SK-N-SH (cell line): ENCODE results near the gene HTR2B. TPM values are rescaled to one million over a fixed set of nuclear protein-coding genes. Genes with fewer than 3 reads are reported as not detected.

Experiments
- CTCF ChIA-PET: fragments of 300-600, 350-600 bp; formaldehyde crosslinking; extraction: SDS; loops from one replicate; lab custom pipeline; 2021; lab: Yijun Ruan, JAX
- POLR2A ChIA-PET: fragments of 350-600 bp; sonication (Branson Sonifier 250); formaldehyde crosslinking; extraction: SDS; loops from one replicate; lab custom pipeline; 2020; ENCODE audit warnings: antibody characterized with exemption, inconsistent platforms; lab: Yijun Ruan, JAX
- DNase-seq: peaks from one replicate; pipeline ENCODE4 v3.0.0; 2012
- H2AFZ ChIP-seq: fragments of 200-600 bp; sonication (generic); 2 replicates; pipeline ENCODE4 v1.8.1; 2016; ENCODE audit warnings: antibody characterized with exemption, mild to moderate bottlenecking, low read depth
- H3F3A ChIP-seq: fragments of 200-600 bp; sonication (generic); replicated peaks from 2 replicates; pipeline ENCODE3; 2016; ENCODE audit warnings: antibody characterized with exemption, mild to moderate bottlenecking; ENCODE audit not compliant: insufficient read depth
- H3K27ac ChIP-seq, 2 experiments: fragments of 200-500 bp in 1 of 2; fragments of 200-600 bp in 1 of 2; sonication (Bioruptor generic) in 1 of 2; sonication (generic), shearing (Covaris generic) in 1 of 2; 2 replicates each; pipeline versions ENCODE4 v1.5.1 to v1.6.1; 2014 to 2016; ENCODE audit warnings: low read depth in 2 of 2, inconsistent platforms in 1 of 2, low read length in 1 of 2, mild to moderate bottlenecking in 1 of 2, mixed read lengths in 1 of 2
- H3K27me3 ChIP-seq: fragments of 200-600 bp; sonication (generic), shearing (Covaris generic); 2 replicates; pipeline ENCODE4 v1.6.1; 2016; ENCODE audit warnings: mixed run types; ENCODE audit not compliant: insufficient read depth
- H3K36me3 ChIP-seq, 2 experiments: fragments of 200-500 bp in 1 of 2; fragments of 200-600 bp in 1 of 2; sonication (Bioruptor generic) in 1 of 2; sonication (generic) in 1 of 2; replicated peaks in 1 of 2; 2 replicates each; pipeline versions ENCODE3 to v1.5.1; 2014 to 2016; ENCODE audit warnings: low read length in 1 of 2, mild to moderate bottlenecking in 1 of 2; ENCODE audit not compliant: insufficient read depth in 2 of 2, control insufficient read depth in 1 of 2
- H3K4me1 ChIP-seq, 2 experiments: fragments of 200-500 bp in 1 of 2; fragments of 200-600 bp in 1 of 2; sonication (Bioruptor generic) in 1 of 2; sonication (generic), shearing (Covaris generic) in 1 of 2; 2 replicates each; pipeline versions ENCODE4 v1.5.1 to v1.6.1; 2014 to 2016; ENCODE audit warnings: low read depth in 1 of 2, low read length in 1 of 2, mixed run types in 1 of 2; ENCODE audit not compliant: insufficient read depth in 2 of 2, control insufficient read depth in 1 of 2
- H3K4me2 ChIP-seq: fragments of 200-600 bp; sonication (generic), shearing (Covaris generic); 2 replicates; pipeline ENCODE4 v1.6.1; 2017; ENCODE audit warnings: mixed run types
- H3K4me3 ChIP-seq, 2 experiments: fragments of 200-500 bp in 1 of 2; fragments of 200-600 bp in 1 of 2; sonication (Bioruptor generic) in 1 of 2; sonication (generic), shearing (Covaris generic) in 1 of 2; 2 replicates each; pipeline versions ENCODE4 v1.5.1 to v1.8.1; 2014 to 2016; ENCODE audit warnings: low read depth in 2 of 2, inconsistent platforms in 1 of 2, low read length in 1 of 2, mild to moderate bottlenecking in 1 of 2, mixed read lengths in 1 of 2, moderate library complexity in 1 of 2
- H3K79me2 ChIP-seq: fragments of 200-600 bp; sonication (generic); 2 replicates; pipeline ENCODE4 v1.8.1; 2017; ENCODE audit warnings: mild to moderate bottlenecking; ENCODE audit not compliant: insufficient read depth
- H3K9ac ChIP-seq: fragments of 200-600 bp; sonication (generic); 2 replicates; pipeline ENCODE4 v1.6.1; 2017; ENCODE audit warnings: mixed run types
- H3K9me2 ChIP-seq: fragments of 200-600 bp; sonication (generic); 2 replicates; pipeline ENCODE4 v1.6.1; 2017; ENCODE audit warnings: mixed run types
- H3K9me3 ChIP-seq: fragments of 200-600 bp; sonication (generic); 2 replicates; pipeline ENCODE4 v1.6.1; 2017; ENCODE audit warnings: mixed run types, mild to moderate bottlenecking, moderate library complexity
- H4K20me1 ChIP-seq: fragments of 200-600 bp; sonication (generic); 2 replicates; pipeline ENCODE4 v1.6.1; 2017; ENCODE audit warnings: mild to moderate bottlenecking, mixed run types; ENCODE audit not compliant: insufficient read depth
- ELF1 ChIP-seq: IDR thresholded peaks from 2 replicates; pipeline ENCODE4 v1.4.0; 2012
- EP300 ChIP-seq, 2 experiments: IDR thresholded peaks; 2 replicates each; pipeline versions ENCODE4 v1.4.0 to v1.6.1; 2012; ENCODE audit warnings: borderline replicate concordance in 1 of 2, low read depth in 1 of 2, low read length in 1 of 2
- EZH2phosphoT487 ChIP-seq: fragments of 200-600 bp; sonication (generic); IDR thresholded peaks from 2 replicates; pipeline ENCODE4 v1.6.1; 2017; ENCODE audit warnings: low read depth, mixed run types, mild to moderate bottlenecking, antibody characterized with exemption, moderate library complexity, borderline replicate concordance
- FOSL2 ChIP-seq: IDR thresholded peaks from 2 replicates; pipeline ENCODE4 v1.4.0; 2012; ENCODE audit warnings: low read depth, mild to moderate bottlenecking, moderate library complexity, borderline replicate concordance
- FOXJ3 ChIP-seq: sonication (generic); formaldehyde crosslinking; IDR thresholded peaks from 2 replicates; pipeline ENCODE4 v1.5.1; 2020; ENCODE audit warnings: mild to moderate bottlenecking, missing genetic modification reagents
- GABPA ChIP-seq: IDR thresholded peaks from 2 replicates; pipeline ENCODE4 v1.4.0; 2012; ENCODE audit warnings: low read depth, mild to moderate bottlenecking
- MAX ChIP-seq: IDR thresholded peaks from 2 replicates; pipeline ENCODE4 v1.4.0; 2012; ENCODE audit warnings: low read depth
- MEF2A ChIP-seq: IDR thresholded peaks from 2 replicates; pipeline ENCODE4 v1.4.0; 2012; ENCODE audit warnings: low read depth, borderline replicate concordance
- NFIC ChIP-seq: IDR thresholded peaks from 2 replicates; pipeline ENCODE4 v1.4.0; 2012; ENCODE audit warnings: borderline replicate concordance
- NRF1 ChIP-seq: IDR thresholded peaks from 2 replicates; pipeline ENCODE4 v1.6.1; 2012; ENCODE audit warnings: low read depth, mild to moderate bottlenecking, low read length
- POLR2AphosphoS5 ChIP-seq: IDR thresholded peaks from 2 replicates; pipeline ENCODE4 v1.6.1; 2012; ENCODE audit warnings: low read depth, low read length
- RAD21 ChIP-seq: IDR thresholded peaks from 2 replicates; pipeline ENCODE4 v1.6.1; 2012; ENCODE audit warnings: mild to moderate bottlenecking, low read length
- REST ChIP-seq: IDR thresholded peaks from 2 replicates; pipeline ENCODE4 v1.6.1; 2012; ENCODE audit warnings: mild to moderate bottlenecking, low read depth, low read length, moderate library complexity
- SIN3A ChIP-seq: IDR thresholded peaks from 2 replicates; pipeline ENCODE4 v1.6.1; 2012; ENCODE audit warnings: low read depth, mild to moderate bottlenecking, low read length, moderate library complexity, borderline replicate concordance
- SMC3 ChIP-seq: IDR thresholded peaks from 2 replicates; pipeline ENCODE4 v1.6.1; 2012; ENCODE audit warnings: low read depth, low read length, improper control_type of control experiment
- TCF12 ChIP-seq: IDR thresholded peaks from 2 replicates; pipeline ENCODE4 v1.4.0; 2012
- YY1 ChIP-seq: IDR thresholded peaks from 2 replicates; pipeline ENCODE4 v1.4.0; 2012; ENCODE audit warnings: low read depth, mild to moderate bottlenecking
- ZBTB33 ChIP-seq: IDR thresholded peaks from 2 replicates; pipeline ENCODE4 v1.4.0; 2012; ENCODE audit warnings: low read depth, borderline replicate concordance
- WGBS: methylation state at CpG from one replicate; pipeline ENCODE4 v1.1.6; 2017; ENCODE audit warnings: low lambda C conversion rate; 5-methylcytosine and 5-hydroxymethylcytosine counted together
- polyA plus RNA-seq, 3 experiments: library from polyadenylated mRNA; depleted of rRNA; stranded (reverse); fragments of >200 nt; gene quantifications; 2 replicates each; pipeline ENCODE4 v1.2.3, GENCODE V29; 2012

Gene HTR2B
- polyA plus RNA-seq, 1 of the 3 experiments (the other 2 are of a cell fraction): 0.25 TPM

- 75% methylated on average over 2 of the region's 2 CpGs for WGBS
- DNase-seq: no peak
- Histone ChIP-seq H3K4me2 (no peak overlapping the region), H3K9me3 (no peaks in the 10 kb centered on the region), H3F3A (peaks cover 13% of the 10 kb centered on the region), H3K9ac (no peak overlapping the region), H3K79me2 (peaks cover 22% of the 10 kb centered on the region), H3K36me3 (peaks cover 10 to 23% of the 10 kb centered on the region in 2 experiments), H3K27ac (no peak overlapping the region), H3K4me3 (no peak overlapping the region), H2AFZ (no peak overlapping the region), H3K27me3 (no peaks in the 10 kb centered on the region), H3K4me1 (peaks cover 9 to 12% of the 10 kb centered on the region in 2 experiments; a peak in 3 of 4 replicates), H3K9me2 (no peaks in the 10 kb centered on the region), H4K20me1 (no peaks in the 10 kb centered on the region)
- TF ChIP-seq YY1 (no peak), SIN3A (no peak), FOXJ3 (no peak), ELF1 (no peak), RAD21 (no peak), EZH2phosphoT487 (no peak), TCF12 (no peak), NFIC (no peak), FOSL2 (no peak), SMC3 (no peak), MEF2A (no peak), ZBTB33 (no peak), POLR2AphosphoS5 (no peak), NRF1 (no peak), EP300 (IDR thresholded peaks at IDR 0.05; ENCODE audit: borderline replicate concordance in 1 of 2, low read depth in 1 of 2, low read length in 1 of 2) (no peak), REST (no peak), MAX (no peak), GABPA (no peak)
- ChIA-PET CTCF (interaction anchor here (0.9 to 2.3 kb wide), 4 partner anchors 14 to 333 kb away, joined by 3 to 15 read pairs (median 3); no protein-coding TSS in a partner anchor), POLR2A (no interaction called here)
Observed at GRCh38 chr2:231118614-231118942, 6.3 kb downstream of the HTR2B start.
